AG08395 (cell line): Measurements from ENCODE around the gene COG1.
A peak's percentile ranks its signal among the peaks of the same experiment; 100 is the strongest.

ENCODE experiments used
- DNase-seq: peaks from one replicate; pipeline ENCODE4 v3.0.0; 2012; ENCODE audit warnings: mixed read lengths, low spot score

The COG1 gene

GRCh38 chr17:73172252-73172651 is 20.6 kb upstream of the COG1 start:
- DNase-seq, result no peak

- no peak for DNase-seq
Observed at GRCh38 chr17:73174126-73174525, 18.7 kb upstream of the COG1 start.

GRCh38 chr17:73175962-73176565 is 16.8 kb upstream of the COG1 start:
- no peak for DNase-seq

GRCh38 chr17:73179387-73179786 is 13.5 kb upstream of the COG1 start:
- DNase-seq, result no peak

GRCh38 chr17:73179878-73180277 is 13.0 kb upstream of the COG1 start:
- DNase-seq, result no peak

GRCh38 chr17:73182616-73183310 is 10.1 kb upstream of the COG1 start:
- no peak for DNase-seq

- no peak for DNase-seq
Observed at GRCh38 chr17:73184136-73184993, 8.5 kb upstream of the COG1 start.

GRCh38 chr17:73186283-73187050 is 6.4 kb upstream of the COG1 start:
- no peak for DNase-seq

GRCh38 chr17:73187203-73187769 is 5.6 kb upstream of the COG1 start:
- DNase-seq, result no peak

GRCh38 chr17:73188011-73188410 is 4.8 kb upstream of the COG1 start:
- DNase-seq, result no peak

GRCh38 chr17:73189417-73190099 is 3.3 kb upstream of the COG1 start:
- peak; percentile 69 for DNase-seq

- DNase-seq, result peak; percentile 74
Observed at GRCh38 chr17:73191443-73192205, 1.2 kb upstream of the COG1 start.

- peak; percentile 87 for DNase-seq
Observed at GRCh38 chr17:73192206-73192893, 505 bp upstream of the COG1 start.

GRCh38 chr17:73194514-73195222 is 1.8 kb downstream of the COG1 start:
- peak; percentile 15 for DNase-seq

GRCh38 chr17:73196500-73196899 is 3.6 kb downstream of the COG1 start:
- no peak for DNase-seq

- no peak for DNase-seq
Observed at GRCh38 chr17:73197161-73197560, 4.3 kb downstream of the COG1 start.

GRCh38 chr17:73198201-73198929 is 5.5 kb downstream of the COG1 start:
- DNase-seq, result no peak

- no peak for DNase-seq
Observed at GRCh38 chr17:73198930-73199260, 6.0 kb downstream of the COG1 start.
